Right lobe of liver (tissue), 4 donors: ENCODE data around the gene RCAN3.

Experiments
- POLR2A ChIP-seq: fragments of 450-650 bp; IDR thresholded peaks from one replicate; pipeline ENCODE4 v1.6.1; 2017; ENCODE audit warnings: antibody characterized with exemption, mild to moderate bottlenecking
- TF ChIP-seq, protein P1 (sequence below), 4 donors: fragments of 200-600 bp in 3 of 4; fragments of 450-650 bp in 1 of 4; IDR thresholded peaks; one replicate each; pipeline versions ENCODE4 v1.5.1 to v1.8.0; 2016 to 2022; ENCODE audit warnings: antibody characterized with exemption in 4 of 4, mild to moderate bottlenecking in 2 of 4
- donor health status: DM: no; HTN: no; CAD: no.
- donor health status: DM: no; HTN: no; CAD: no.
- donor health status: DM: no; HTN: yes; CAD: no.

DNA sequence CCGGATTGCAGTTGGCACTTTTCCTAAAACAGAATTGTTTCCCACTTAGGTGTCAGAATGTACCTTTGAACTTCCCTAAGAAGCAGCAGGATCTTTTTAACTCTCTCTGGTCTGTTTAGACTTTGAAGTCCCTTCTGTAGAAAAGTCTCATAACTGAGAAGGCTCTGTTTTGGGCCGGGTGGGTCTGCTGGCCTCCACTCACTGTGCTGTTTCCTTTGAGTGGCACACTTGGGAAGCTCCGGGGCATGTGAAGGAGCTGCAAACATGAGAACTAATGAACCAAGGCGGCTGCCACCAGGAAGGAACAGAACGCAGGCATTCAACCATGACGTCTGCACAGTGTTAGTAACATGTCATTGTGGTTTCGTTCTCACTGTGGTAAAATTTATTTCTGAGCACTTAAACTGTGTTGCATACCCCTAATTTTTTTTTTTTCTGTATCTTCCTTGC, 33.8 kb downstream of the RCAN3 start:
- TF ChIP-seq, protein P1, sequence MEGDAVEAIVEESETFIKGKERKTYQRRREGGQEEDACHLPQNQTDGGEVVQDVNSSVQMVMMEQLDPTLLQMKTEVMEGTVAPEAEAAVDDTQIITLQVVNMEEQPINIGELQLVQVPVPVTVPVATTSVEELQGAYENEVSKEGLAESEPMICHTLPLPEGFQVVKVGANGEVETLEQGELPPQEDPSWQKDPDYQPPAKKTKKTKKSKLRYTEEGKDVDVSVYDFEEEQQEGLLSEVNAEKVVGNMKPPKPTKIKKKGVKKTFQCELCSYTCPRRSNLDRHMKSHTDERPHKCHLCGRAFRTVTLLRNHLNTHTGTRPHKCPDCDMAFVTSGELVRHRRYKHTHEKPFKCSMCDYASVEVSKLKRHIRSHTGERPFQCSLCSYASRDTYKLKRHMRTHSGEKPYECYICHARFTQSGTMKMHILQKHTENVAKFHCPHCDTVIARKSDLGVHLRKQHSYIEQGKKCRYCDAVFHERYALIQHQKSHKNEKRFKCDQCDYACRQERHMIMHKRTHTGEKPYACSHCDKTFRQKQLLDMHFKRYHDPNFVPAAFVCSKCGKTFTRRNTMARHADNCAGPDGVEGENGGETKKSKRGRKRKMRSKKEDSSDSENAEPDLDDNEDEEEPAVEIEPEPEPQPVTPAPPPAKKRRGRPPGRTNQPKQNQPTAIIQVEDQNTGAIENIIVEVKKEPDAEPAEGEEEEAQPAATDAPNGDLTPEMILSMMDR (IDR thresholded peaks at IDR 0.05), result no peak
- no peak for TF ChIP-seq POLR2A
